GM13976 (cell line): ENCODE data around the gene TRAP1.

Experiments
- DNase-seq: peaks from one replicate; pipeline ENCODE4 v3.0.0; 2012; ENCODE audit warnings: low spot score
- in situ Hi-C: fragments of 300-500 bp; cut with MboI; formaldehyde crosslinking; loops from one replicate; pipeline ENCODE4 v1.12.0; 2022; ENCODE audit warnings: low sequenced_read_pairs, mixed read lengths, inconsistent platforms; ENCODE audit not compliant: unreplicated experiment
- TF ChIP-seq, protein P1 (sequence below): IDR thresholded peaks from 2 replicates; pipeline ENCODE4 v1.5.1; 2012; ENCODE audit warnings: borderline replicate concordance, mild to moderate bottlenecking; ENCODE audit not compliant: insufficient read depth; ENCODE audit errors: extremely low read depth, missing control alignments, control extremely low read depth

The TRAP1 gene

DNA sequence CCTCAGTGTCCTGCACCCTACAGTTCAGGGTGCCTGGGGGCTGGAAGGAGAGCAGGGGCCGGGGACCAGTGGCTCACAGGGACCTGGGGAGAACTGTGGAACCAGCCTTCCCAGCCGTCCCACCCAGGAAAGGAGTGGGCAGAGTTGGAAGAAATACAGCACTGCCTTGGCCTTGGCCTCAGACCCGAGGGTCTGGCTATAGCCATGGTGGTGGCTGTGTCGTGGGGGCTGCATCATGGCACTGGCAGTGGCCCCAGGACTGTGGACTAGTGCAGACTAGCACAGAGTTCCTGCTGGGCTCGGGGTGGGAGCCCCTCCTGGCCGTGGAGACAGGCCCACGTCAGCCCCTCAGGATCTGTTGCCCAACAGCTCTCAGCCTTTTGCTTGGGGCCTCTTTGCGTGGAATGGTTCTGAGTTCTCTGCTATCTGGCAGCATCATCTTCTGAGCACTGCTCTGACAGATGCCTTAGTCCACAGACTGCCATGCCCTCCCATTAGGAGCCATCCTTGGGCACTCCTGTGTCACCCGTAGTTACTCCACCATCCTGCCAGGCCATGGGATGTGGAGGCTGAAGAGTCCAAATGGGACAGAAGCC is 75.4 kb downstream of the TRAP1 start:
- DNase-seq = peak; percentile 24
- TF ChIP-seq, protein P1, sequence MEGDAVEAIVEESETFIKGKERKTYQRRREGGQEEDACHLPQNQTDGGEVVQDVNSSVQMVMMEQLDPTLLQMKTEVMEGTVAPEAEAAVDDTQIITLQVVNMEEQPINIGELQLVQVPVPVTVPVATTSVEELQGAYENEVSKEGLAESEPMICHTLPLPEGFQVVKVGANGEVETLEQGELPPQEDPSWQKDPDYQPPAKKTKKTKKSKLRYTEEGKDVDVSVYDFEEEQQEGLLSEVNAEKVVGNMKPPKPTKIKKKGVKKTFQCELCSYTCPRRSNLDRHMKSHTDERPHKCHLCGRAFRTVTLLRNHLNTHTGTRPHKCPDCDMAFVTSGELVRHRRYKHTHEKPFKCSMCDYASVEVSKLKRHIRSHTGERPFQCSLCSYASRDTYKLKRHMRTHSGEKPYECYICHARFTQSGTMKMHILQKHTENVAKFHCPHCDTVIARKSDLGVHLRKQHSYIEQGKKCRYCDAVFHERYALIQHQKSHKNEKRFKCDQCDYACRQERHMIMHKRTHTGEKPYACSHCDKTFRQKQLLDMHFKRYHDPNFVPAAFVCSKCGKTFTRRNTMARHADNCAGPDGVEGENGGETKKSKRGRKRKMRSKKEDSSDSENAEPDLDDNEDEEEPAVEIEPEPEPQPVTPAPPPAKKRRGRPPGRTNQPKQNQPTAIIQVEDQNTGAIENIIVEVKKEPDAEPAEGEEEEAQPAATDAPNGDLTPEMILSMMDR = no peak
- in situ Hi-C loops = no loop called here

DNA sequence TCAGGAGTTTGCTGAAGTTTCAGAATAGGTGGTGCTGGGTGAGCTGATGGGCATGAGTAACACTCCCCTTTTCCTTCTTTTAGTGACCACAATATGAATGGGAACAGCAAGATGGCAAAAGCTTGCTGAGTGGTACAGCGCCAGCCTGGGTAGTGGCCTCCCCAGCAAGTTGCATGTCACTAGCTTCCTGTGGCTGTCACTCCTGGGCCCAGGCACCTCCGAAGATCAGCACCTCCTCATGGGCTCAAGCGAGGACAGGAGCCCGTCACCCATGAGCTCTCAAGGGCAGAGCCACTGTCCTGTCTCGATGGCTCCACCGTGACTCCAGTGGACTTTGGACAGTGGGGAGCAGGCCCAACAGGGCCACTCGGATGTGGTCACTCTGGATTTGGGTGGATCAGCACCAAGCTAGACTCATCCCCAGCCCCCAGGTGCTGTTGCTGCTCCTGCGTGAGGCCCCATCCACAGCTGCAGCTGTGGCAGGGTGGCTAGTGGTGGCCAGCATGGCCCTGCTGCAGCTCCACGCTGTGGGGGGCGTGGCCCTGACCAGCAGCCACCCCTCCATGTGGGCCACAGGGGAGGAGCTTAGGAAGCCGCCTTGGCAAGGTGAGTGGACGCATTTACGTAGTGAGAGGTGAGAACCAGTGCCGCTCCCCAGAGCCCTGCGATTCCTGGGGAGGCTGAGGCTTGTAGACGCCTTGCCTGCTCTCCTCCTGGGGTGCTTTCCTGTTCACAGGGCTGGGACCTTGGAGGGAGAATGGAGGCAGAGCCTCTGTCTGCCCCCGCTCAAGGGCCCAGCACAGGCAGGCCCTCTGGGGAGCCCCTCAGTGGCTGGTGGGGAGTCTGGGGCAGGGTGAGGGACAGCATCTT is 76.5 kb downstream of the TRAP1 start:
- no peak for DNase-seq
- TF ChIP-seq, protein P1 = no peak
- in situ Hi-C loops = no loop called here

DNA sequence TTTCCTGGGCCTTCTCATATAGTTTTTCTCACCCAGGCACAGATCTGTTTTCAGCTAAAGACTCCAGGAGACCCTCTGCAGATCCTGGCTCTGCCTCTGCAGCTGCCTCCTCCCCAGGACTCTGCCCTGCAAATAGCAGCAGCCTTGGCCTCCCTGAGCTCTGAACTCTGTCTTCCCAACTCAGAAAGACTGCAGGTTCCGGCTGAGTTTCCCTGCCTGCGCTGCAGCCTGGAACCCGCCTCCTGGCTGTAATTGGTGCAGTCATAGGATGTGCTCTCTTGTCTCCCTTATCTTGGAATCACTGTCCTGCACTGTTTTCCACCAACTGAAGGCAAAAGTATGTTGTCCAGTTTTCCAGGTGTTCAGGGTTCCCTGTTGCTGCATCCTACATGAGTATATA is 77.1 kb downstream of the TRAP1 start:
- in situ Hi-C loops = no loop called here
- no peak for DNase-seq

DNA sequence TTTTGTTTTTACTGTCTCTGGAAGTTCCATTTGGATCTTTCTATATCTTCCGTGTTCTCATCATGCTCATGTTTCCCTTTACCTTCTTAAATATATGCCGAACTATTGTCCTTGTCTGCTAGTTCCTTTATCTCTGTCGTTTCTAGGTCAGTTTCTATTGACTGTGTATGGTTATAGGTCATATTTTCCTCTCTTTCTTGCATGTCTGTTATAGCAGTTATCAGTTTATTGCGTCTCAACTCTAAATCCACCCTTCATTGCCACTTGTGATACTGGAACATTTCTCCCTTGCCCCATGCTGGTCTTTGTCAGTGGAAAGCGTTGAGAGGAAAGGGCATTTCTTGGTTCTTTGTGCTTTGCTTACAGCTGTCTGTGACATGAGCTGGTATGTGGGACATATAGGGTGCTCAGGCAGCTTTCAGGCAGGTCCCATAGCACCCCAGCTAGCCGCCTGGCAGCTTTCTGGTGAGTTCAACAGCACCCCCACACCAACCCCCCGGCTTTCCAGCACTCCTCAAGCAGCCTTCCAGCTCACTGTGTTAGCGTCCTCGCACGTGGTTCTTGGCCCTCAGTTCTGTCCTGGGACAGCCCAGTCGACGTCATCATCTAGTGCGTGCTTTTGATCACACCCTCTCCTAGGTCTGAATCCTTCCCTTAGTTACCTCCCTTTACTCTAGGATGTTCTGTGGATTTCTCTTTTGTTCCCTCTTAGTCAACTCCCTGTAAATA is 78.2 kb downstream of the TRAP1 start:
- TF ChIP-seq, protein P1 = no peak
- no peak for DNase-seq
- in situ Hi-C loops = no loop called here

More for the DNA sequence above, 77.1 kb downstream of the TRAP1 start:
- TF ChIP-seq, protein P1 = no peak

DNA sequence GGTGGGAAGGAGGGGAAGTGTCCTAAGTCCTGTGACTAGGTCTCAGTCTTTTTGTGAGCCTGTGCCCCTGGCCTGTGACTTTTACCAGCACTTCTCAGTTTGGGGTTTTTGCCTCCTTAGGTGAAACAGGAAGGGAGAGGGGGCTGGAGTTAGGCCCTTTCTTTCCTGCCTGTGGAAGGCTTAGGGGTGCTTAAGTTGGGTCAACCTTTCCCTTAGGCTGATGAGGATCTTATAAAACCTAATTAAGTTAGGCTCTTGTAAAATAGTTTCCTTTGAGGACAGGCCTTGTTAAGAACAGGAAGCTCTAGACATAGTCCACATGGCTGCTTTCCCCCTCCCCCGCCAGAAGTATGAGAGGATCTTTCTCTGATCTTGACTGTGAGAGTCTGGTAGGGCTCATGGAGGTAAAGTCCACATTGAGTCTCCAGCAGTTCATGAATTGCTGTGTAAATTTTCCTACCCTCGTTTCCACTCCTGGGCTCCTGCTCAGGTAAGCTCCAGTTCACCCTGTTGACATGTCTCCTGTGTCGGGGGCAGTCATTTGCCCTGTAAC is 79.9 kb downstream of the TRAP1 start:
- in situ Hi-C loops = no loop called here
- DNase-seq = no peak
- TF ChIP-seq, protein P1 = no peak
